Renal cortex interstitium (tissue), 11 donors: ENCODE measurements around the gene CYP2B6. TPM values are rescaled to one million over a fixed set of nuclear protein-coding genes. Genes with fewer than 3 reads are reported as not detected.
"Not testable (repeated sequence)": the region's sequence is repeated elsewhere in the genome, so short reads cannot be mapped to it uniquely, and the experiment has no call there.

Experiments used
- DNase-seq, 11 donors: peaks; one replicate each; pipeline ENCODE4 v3.0.0-alpha.2; 2013; ENCODE audit warnings: low read depth in 9 of 11, low spot score in 4 of 11; ENCODE audit errors: extremely low read depth in 1 of 11
- polyA plus RNA-seq, 3 donors: library from polyadenylated mRNA; unstranded; fragments of 120-200 nt; gene quantifications; one replicate each; pipeline ENCODE4 v1.2.1, GENCODE V29; 2013; ENCODE audit not compliant: insufficient read length in 3 of 3

The CYP2B6 gene
- polyA plus RNA-seq, 3 donors: 1.6 to 3.3 (median 3.0) TPM

DNA sequence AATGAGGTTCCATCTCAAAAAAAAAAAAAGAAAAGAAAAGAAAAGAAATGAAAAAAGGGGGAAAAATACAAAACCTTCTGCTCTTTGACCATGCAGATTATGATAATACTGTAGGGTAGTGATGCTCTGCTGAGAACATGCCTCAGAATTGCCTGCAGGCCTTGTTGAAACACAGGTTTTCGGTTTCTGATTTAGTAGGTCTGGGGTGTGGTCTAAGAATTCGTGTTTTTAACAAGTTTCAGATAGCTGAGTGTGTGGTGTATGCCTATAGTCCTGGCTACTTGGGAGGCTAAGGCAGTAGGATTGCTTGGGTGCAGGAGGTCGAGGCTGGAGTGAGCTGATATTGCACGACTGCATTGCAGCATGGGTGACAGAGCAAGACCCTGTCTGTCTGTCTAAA is 14.9 kb upstream of the CYP2B6 start:
- no peak for DNase-seq

DNA sequence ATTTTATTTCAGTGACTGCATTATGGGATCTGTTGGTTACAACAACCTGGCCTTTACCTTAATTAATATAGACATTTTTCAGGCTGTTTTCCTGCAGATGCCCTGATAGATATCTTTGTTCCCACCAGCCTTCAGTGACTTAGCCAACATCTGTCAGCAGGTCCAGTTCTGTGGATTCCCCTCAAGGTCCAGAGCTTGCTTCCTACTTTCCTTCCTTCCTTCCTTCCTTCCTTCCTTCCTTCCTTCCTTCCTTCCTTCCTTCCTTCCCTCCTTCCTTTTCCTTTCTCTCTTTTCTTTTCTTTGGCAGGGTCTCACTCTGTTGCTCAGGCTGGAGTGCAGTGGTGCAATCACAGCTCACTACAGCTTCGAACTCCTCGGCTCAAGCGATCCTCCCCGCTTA is 14.4 kb upstream of the CYP2B6 start:
- DNase-seq: no peak

DNA sequence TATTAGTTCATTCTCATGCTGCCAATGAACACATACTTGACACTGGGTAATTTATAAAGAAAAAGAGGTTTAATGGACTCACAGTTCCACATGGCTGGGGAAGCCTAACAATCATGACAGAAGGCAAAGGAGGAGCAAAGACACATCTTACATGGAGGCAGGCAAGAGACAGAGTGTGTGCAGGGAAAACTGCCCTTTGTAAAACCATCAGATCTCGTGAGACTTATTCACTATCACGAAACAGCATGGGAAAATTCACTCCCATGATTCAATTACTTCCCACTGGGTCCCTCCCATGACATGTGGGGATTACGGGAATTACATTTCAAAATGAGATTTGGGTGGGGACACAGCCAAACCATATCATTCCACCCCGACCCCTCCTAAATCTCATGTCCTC is 11.3 kb upstream of the CYP2B6 start:
- not testable (repeated sequence) for DNase-seq

DNA sequence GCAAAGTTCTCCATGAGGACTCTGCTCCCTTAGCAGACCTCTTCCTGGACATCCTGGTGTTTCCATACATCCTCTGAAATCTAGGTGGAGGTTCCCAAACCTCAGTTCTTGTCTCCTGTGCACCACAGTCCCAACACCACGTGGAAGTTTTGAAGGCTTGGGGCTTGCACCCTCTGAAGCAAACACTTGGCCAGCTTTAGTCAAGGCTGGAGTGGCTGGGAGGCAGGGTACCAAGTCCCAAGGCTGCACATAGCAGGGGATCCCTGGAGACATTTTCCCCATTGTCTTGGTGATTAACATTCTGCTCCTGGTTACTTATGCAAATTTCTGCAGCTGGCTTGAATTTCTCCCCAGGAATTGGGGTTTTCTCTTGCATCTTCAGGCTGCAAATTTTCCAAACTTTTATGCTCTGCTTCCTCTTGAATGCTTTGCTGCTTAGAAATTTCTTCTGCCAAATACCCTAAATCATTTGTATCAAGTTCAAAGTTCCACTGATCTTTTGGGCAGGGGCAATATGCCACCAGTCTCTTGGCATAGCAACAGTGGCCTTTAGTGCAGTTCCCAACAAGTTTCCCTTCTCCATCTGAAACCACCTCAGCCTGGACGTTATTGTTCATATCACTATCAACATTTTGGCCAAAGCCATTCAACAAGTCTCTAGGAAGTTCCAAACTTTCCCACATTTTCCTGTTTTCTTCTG is 10.2 kb upstream of the CYP2B6 start:
- DNase-seq: not testable (repeated sequence)

DNA sequence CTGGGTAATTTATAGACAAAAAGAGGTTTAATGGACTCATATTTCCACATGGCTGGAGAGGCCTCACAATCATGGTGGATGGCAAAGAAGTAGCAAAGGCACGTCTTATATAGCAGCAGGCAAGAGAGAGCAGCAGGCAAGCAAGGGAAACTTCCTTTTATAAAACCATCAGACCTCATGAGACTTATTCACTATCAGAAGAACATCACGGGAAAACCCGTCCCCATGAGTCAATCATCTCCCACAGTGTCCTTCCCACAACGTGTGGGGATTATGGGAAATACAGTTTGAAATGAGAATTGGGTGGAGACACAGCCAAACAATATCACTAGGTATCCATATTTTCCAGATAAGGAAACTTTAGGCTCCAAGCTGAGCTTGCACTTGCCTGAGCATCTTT is 9.5 kb upstream of the CYP2B6 start:
- no peak for DNase-seq

DNA sequence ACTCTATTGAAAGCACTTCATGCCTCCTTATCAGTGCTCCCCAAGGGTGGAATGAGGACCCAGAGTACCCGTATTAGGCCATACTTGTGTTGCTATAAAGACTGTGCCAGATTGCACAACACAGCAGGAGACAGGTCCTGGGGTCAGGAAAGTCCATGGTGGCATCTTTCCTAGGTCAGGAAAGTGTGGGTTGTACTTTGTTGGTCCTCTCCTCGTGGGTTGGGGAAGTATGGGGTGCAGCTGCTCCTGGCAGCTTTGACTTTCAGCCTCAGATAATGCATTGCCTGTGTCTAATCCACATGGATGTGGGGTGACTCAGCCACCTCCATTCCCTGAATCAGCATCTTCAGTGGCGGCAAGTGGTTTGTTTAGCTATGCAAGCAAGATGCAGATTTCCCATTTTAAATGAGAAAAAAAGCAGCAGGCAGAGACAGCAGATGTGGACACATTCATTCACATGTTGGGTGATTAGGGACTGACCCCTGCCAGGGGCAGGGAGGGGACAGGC is 8.4 kb upstream of the CYP2B6 start:
- no peak for DNase-seq

DNA sequence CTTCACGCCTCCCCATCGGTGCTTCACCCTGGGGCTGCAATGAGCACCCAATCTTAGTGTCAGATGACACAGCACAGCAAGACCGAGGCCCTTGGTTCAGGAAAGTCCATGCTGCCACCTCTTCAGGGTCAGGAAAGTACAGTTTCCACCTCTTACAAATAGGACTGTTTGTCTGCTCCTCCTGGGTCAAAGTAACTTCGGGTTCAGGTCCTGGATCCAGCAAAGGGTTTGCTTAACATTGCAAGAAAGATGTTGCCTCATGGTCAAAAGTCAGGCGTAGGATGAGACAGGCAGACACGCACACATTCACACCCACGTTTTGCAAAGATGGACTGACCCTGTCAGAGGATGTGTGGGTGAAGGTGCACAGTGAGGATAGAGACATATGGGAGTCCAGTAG is 1.6 kb upstream of the CYP2B6 start:
- DNase-seq: no peak

DNA sequence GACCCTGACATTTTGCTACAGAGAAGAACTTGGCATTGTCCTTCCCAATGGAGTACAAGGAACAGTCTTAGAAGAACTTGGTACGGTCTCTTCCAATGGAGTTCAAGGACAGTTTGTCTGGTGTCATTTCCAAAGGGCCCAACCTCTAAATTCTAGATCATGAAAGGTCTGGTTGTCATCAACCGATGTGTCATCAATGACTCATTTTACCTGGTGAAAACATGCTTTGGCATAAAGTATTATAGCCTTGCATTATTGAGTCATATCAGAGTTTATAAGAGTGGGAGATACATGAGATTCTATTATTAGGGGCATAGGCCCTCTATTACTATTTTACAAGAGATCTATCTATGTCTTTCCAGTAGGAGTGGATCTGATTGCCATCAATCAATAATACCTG is 4.3 kb downstream of the CYP2B6 start:
- DNase-seq: no peak

DNA sequence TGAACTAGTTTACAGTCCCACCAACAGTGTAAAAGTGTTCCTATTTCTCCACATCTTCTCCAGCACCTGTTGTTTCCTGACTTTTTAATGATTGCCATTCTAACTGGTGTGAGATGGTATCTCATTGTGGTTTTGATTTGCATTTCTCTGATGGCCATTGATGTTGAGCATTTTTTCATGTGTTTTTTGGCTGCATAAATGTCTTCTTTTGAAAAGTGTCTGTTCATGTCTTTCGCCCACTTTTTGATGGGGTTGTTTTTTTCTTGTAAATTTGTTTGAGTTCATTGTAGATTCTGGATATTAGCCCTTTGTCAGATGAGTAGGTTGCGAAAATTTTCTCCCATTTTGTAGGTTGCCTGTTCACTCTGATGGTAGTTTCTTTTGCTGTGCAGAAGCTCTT is 7.9 kb downstream of the CYP2B6 start:
- DNase-seq: not testable (repeated sequence)

DNA sequence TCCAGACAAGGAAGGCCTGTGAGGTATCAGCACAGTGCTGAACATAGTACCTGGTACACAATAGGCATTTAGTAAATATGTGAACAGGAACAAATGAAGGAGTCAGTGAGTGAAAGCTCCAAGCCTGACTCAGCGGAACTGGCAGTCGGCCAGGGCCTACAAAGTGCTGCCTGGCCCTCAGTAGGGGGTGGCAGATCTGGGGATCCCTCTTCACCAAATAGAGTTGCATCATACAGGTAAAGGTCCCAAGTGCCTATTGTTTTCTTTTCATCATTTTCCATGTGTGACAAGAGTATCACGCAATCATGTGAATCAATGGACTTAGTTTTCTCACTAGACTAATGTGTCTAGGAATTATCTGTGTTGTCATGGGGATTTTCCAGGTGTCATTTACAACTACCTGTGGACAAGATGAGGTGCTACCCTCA is 9.2 kb downstream of the CYP2B6 start:
- no peak for DNase-seq

DNA sequence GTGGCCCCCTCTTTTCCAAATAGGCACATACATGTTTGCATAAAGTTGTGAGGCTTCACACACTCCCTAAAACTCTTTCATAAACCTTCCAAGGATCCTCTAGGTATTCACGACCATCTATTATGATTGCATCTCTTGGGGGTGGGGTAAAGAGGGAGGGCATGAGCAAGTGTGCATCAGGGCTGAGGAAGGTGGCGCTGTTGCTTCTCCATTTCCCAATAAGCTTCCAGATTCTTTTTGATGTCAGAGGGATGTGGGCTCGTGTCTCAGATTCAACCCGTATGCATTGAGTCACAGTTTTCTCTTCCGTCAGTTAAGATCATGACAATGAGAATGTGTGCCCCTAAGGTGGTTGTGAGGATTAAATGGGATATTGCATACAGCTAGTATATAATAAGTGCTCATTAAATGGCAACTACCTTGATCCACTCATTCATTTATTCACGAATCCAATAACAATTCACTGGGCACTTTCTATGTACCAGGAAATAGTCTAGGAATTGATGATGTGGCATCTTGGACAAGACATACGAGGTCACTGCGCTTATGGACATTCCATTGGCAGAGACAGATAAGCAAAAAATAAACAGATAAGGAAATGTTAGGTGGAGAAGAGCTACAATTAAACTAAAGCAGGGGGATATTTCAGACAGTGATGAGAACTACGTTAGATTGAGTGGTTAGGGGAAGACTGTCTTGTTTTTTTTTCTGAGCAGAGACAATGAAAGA is 10.3 kb downstream of the CYP2B6 start:
- no peak for DNase-seq

DNA sequence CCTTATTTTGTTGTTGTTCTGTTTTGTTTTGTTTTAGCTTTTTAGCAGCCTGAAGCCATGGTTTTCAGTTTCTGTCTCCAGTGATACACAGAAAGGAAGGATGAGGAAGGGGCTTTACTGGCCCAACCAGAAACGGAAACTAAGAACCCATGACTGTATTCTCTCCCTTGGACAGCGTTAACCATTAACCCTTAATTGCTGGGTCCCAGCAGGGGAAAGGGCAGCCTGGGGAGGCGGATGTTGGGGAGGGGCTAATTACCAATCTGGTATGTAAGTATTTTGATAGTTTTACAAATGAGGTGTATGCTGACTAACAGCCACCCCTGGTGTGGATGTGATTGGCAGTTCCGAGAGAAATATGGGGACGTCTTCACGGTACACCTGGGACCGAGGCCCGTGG is 12.6 kb downstream of the CYP2B6 start:
- peak in 10 of 11 donors; percentile 2 to 62 (median 16) for DNase-seq

DNA sequence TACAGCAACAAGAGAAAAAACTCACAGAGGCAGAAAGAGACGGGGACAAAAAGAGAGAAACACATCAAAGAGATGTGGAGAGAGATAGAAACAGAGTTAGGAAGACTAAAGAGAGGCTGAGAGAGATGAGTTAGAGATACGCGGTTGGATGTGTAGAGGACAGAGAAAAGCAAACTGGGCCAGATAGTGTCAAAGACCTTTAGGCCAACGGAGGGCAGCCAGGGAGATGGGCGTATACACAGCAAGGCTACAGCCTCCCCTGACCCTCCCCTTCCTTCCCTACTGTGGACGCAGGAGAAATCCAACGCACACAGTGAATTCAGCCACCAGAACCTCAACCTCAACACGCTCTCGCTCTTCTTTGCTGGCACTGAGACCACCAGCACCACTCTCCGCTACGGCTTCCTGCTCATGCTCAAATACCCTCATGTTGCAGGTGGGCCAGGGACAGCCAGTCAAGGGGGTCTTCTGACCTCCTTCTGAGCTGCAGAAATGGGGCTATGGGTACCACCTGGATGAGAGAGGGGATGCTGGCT is 18.7 kb downstream of the CYP2B6 start:
- DNase-seq: no peak

DNA sequence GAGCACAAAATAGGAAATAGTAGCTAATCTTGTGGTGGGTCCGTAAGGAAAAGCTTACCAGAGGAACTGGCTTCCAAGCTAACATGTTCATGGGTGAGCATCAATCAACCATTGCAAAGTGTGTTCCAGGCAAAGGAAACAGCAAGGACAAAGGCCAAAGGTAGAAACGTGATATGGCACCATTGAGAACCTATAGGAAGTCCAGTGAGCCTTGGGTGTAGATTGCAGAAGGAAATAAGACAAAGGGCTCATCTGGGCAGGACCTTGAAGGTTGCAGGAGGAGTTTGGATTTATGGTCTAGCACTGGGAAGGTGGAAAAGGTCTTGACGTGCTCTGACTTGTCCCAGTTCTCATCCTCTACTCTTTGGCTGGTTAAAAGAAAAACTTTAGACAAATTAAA is 22.3 kb downstream of the CYP2B6 start:
- no peak for DNase-seq

DNA sequence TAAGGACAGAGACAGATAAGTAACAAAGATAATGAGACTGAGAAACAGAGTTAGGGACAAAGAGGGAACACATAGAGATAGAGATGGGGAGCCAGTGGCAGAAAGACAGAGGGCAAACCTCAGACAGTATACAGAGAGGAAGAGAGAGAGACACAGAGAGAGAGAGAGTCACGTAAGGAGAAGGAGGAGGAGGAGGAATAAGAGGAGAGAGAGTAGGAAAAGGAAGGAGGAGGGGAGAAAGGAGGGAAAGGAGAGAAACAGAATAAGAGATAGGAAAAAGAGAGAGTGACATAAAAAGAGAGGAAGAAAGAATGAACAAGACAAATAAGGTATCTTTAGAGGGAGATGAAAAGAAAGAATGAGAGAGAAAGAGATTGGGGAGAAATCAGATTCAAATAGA is 23.6 kb downstream of the CYP2B6 start:
- no peak for DNase-seq

DNA sequence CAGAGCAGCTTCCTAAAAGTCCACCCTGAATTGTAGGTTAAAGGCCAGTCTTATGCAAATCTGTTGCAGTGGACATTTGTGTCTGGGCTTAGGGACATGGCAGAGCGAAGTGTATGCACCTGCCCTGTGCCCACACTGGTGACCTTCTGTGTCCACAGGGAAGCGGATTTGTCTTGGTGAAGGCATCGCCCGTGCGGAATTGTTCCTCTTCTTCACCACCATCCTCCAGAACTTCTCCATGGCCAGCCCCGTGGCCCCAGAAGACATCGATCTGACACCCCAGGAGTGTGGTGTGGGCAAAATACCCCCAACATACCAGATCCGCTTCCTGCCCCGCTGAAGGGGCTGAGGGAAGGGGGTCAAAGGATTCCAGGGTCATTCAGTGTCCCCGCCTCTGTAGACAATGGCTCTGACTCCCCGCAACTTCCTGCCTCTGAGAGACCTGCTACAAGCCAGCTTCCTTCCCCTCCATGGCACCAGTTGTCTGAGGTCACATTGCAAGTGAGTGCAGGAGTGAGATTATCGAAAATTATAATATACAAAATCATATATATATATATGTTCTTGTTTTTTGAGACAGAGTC is 25.5 kb downstream of the CYP2B6 start:
- DNase-seq: no peak

DNA sequence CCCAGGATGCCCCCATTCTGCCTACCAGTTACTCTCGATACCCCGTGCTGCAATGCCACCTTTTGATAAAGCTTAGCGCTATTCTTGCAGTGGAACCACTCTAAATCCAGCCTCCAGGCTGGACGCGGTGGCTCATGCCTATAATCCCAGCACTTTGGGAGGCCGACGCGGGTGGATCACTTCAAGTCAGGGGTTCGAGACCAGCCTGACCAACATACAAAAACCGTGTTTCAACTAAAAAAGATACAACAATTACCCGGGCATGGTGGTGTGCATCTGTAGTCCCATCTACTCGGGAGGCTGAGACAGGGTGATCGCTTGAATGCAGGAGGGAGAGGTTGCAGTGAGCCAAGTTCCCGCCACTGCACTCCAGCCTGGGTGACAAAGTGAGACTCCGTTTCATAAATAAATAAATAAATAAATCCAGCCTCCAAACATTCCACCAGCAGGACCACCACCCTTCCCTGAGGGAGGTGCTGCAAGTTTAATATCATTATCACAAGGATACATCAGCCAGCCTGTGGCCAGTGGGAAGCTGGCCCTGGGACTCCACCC is 27.7 kb downstream of the CYP2B6 start:
- DNase-seq: no peak

DNA sequence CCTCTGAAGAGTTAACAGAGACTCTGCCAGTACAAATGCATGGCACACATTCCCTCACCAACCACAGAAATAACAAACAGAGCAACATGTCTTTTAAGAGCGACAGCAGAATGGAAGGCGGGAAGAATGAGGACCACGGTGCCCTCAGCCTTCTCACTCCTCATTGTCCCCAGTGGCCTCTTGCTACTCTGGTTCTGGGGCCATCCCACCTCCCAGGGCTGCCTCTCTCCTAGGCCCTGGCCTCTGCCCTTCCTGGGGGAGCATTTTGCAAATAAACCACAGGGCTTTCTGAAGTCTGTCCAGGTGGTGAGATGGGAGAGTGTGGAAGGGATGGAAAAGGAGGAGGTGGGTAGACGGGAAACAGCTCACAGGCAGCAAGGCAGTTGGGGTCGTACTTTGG is 28.3 kb downstream of the CYP2B6 start:
- no peak for DNase-seq

DNA sequence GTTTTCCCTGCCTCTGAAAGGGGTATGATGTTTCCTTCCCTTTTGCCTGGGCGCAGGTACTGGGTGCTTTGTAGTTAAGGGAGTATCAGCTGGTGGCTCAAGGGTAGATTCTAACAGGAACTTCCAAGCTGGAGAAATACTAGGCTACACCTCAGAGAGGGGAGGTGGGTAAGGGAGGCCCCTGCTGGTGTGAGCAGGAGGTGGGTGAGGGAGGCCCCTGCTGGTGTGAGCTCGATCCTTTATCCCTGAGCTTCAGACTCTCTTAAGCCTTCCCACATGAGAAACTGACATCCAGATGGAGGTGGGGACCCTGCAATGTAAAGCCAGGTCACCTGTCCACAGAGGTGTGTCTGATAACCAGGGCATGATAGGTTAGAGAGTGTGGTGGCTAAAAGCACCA is 32.1 kb downstream of the CYP2B6 start:
- DNase-seq: no peak

DNA sequence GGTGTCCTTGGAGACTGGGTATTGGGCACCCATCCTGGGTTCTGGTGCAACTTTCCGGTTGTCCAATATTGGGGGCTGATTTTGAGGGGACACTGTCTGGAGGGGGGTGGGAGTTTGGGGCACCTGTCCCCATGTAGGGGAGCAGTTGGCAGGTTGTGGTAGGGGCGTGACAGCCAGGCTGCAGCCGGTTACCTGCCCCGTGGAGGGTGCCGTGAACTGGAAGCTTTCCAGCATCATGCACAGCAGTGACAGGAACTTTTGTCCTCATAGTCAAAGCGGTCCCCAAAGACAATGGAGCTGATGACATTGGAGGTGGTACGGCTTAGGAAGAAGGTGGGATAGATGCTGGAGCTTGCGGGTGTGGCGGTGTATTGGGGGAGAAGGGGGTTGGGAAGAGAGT is 34.3 kb downstream of the CYP2B6 start:
- DNase-seq: no peak
